CD4-positive, alpha-beta T cell treated with Interleukin-2 at 100 ng/mL for 4 hours (primary cell): ENCODE results near the gene H1-8.

Experiments used
- DNase-seq: peaks from one replicate; pipeline ENCODE4 v3.0.0-alpha.2; 2020; ENCODE audit warnings: low spot score

Gene H1-8

DNA sequence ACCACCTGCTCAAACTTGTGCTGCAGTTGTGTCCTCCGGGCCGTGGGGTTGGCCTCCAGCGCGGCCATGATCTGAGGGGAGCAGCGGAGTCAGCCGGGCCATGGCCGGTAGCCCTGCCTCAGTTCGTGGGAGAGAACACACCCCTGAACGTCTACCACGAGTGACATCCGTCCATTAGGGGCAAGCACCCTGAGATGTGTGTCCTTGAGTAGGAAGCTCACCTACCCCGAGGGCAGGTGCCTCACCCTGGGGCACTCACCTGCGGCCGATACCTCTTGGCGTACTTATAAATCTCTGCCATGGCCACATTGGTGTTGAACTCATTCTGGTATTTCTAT is 13.4 kb downstream of the H1-8 start:
- no peak for DNase-seq

DNA sequence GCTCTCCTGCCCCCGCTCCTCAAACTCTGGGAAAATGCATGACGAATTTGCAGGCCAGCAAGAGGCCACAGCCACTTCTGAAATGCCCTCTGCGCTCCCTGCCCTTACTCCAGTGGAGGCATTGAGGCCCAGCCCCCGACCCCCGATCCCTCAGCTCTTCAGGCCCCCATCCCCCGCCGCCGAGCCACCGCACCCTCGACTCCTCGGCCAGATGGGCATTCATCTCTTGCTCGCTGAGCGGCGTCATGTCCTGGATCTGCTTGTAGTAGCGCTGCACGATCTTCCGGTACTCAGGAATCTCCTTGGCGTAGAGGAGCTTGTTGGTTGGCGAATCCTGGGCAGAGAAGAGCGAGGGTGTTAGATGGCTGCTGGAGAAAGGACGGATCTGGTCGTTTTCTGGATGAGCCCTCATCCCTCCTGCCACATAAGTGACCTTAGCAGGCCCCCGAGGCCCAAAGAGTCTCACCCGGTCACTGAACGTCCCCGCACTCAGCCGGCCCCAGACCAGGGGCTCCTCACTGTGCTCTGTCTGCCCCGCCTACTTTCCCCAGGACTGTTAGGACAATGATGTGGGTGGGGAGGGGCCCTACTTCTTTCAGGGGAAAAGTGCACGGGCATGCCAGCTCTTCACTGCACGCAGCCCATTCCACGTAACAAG is 14.0 kb downstream of the H1-8 start:
- no peak for DNase-seq

GRCh38 chr3:129557548-129557894 is 14.5 kb downstream of the H1-8 start:
- no peak for DNase-seq

DNA sequence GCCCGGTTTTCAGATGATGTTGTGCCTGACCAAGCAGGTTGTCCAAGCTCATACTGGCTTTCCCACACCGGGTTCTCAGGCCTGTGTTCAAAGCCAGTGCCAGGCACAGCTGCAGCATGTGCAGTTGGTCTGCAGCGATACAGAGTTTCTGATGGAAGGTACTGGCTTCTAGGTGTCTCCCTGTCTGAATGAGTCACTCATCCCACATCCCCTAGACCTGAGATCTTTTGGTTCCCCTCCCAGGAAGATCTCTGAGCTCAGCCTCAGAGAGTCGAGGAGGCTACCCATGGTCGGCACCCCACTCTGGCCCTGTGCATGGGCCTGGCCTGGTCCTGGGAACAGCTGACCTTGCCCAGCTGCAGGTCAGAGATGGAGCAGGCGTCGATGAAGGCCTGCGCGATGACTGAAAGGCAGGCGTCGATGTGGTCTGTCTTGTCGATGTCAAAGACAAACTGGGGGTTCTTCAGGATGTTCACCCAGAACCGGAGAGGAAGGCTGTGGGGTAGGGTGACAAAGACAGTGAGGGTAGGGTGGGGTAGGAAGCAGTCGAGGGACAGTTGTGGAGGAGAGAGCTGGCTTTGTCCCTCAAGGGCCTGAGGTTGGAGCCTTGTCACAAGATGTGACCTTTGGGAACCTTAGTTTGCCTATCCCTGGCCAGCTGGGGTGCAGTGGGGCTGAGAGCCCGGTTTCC is 15.3 kb downstream of the H1-8 start:
- no peak for DNase-seq

GRCh38 chr3:129558772-129559564 is 16.0 kb downstream of the H1-8 start:
- no peak for DNase-seq

DNA sequence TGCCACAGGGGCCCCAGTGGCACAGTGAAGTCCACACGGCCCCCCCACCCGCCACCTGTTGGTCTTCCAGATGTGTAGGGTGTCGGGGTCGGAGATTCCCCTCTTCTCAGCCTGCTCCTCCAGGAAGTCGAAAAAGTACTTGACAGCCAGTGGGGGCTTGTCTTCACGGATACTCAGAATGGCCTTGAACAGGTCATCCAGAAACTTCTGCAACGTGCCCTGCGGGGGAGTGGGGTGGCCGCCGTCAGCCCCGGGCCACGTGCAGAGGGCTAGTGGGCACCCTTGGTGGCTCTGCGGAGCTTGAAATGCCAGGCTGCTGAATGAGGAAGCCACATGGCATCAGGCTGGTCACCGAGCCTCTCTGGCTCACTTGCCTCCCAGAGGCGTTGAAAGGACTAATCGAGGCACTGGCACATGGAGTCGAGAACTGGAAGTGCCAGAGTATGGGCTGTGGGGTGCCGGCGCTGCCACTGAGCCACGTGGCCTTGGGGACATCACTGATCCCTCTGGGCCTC is 16.6 kb downstream of the H1-8 start:
- DNase-seq = no peak

GRCh38 chr3:129560269-129560787 is 17.4 kb downstream of the H1-8 start:
- DNase-seq = no peak

- DNase-seq = no peak
Measured at GRCh38 chr3:129560911-129561594, 18.1 kb downstream of the H1-8 start.

DNA sequence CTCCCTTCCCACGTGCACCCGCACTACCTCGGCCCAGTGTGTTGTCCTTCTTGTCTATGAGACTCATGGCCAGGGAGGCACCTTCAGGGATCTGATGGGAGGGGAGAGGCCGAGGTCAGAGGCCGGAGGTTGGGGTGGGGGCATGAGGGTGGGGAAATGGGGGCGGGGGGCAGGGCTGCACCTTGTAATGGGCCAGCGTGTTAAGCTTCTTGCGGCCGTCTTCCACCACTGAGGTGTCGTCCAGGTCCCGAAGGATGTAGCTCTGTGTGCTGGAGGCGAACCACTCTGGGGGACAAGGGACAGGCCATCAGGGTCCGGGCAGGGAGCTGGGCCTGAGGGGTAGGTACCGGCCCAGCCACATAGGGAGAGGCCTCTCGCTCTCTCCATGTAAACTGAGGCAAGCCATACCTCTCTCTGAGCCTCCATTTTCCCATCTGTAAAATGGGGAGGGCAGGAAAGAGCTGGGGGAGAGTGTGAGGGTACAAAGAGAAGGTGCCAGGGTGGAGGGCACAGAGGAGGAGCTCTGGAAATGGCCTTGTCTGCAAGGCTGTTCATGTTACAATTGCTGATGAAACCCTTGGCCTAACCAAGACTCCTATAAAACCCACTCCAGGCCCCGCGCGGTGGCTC is 18.8 kb downstream of the H1-8 start:
- DNase-seq = no peak

GRCh38 chr3:129562803-129563202 is 19.8 kb downstream of the H1-8 start:
- DNase-seq = no peak

GRCh38 chr3:129563332-129563731 is 20.4 kb downstream of the H1-8 start:
- DNase-seq = no peak

DNA sequence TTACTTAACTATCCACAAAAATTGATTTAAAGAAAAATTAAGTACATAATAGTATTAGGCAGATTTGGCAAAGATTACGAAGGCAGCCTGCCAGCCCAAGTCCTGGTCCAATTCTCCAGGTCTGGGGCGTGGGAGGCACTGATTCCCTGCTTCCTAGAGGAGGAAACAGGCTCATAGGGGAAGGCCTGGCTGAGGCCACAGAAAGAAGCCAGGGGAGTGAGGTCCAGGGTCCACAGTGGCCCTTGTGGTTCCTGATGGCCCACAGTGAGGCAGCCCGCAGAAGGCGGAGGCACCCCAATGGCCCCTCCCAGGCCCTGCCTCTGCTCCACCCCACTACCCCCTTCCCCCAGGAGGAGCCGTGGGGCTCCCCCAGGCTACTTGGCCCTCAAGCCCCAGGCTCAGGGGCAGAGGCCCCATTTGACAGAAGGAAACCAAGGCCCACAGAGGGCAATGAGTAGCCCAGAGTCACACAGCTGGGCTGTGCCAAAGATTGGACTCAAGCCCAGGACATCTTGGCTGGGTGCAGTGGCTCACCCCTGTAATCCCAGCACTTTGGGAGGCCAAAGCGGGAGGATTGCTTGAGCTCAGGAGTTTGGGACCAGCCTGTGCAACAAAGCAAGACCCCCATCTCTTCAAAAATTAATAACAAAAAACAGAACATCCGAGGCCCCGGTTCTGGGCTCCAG is 21.0 kb downstream of the H1-8 start:
- no peak for DNase-seq

DNA sequence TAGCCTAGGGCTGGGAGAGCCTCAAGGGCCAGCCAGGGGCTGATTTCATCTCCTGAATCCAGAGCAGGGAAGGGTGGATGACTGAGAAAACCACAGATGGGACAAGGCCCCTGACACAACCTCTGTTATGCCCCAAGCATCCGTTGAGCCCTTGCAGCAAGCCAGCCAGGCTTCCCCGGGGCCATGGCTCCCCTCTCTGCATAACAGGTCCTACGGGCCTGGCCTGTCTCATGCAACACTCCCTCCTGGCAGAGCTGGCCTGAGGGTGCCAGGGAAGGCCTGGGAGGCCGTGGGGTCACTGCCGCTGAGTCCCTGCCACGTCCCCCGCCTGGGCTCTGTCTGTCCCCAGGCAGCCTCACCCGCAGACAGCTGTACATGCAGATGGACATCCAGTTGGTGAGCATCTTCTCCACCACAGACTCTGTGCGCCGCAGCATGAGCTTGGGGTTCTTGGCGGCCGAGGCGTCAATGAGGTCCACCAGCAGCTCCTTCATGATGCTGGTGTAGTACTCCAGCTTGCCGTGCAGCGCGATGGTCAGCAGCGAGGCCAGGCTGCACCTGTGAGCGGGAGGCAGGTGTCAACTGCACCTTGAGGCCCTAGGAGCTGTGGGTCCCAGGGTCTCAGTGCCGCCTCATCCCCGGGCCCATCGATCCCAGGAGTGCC is 22.1 kb downstream of the H1-8 start:
- no peak for DNase-seq

DNA sequence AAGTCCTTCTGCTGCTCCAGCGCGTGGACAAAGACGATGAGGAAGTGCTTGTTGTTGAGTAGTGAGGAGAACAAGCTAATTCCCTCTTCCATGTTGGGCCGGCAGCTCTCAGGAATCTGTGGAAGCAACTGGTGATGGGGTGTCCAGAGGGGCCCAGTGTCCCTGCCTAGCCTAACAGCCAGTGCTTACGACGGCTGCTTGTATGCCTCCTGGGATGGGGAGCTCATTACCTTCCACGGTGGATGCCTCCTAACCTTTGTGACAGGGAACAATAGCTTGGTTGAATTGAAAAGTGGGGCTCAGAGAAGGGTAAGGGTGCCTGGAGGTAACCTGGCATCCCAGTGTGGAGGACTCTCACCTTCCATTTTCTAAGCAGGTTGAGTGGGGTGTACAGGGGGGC is 22.9 kb downstream of the H1-8 start:
- DNase-seq = no peak

GRCh38 chr3:129567176-129567705 is 24.3 kb downstream of the H1-8 start:
- DNase-seq = no peak

DNA sequence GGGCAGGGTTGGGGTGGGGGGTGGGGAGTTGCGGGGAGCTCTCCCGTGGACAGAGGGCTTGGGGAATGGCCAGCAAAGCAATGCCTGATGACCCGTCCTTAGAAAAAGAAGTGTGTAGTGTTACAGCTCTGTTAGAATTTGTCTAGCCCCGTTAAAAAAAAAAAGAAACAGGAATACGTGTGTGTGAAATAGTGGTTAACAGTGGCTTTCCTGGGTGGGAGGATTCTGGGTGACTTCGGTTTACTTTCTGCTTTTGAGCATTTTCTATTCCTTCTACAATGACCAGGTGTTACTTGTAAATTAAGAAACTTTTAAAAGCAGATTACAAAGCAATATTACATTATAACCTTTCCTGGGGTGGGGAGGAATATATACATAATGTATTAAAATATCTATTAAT is 25.0 kb downstream of the H1-8 start:
- no peak for DNase-seq

DNA sequence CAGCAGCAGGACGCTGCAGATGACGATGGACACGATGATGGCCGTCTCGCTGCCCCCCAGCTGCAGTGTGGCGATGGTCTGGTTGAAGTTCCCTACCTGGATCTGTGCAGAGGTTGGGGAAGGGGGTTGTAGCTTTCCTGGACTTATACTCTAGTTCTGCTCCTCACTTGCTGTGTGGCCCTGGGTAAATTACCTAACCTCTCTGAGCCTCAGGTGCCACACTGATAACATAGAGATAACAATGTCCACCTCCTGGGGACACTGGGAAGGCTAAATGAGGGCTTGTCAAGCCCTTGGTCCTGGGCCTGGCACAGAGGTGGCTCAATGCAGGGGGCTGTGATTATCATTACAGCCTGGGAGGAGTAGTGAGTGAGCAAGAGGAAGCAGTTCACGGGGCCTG is 26.9 kb downstream of the H1-8 start:
- no peak for DNase-seq

GRCh38 chr3:129571605-129572547 is 28.9 kb downstream of the H1-8 start:
- DNase-seq = no peak

- no peak for DNase-seq
Measured at GRCh38 chr3:129572603-129573002, 29.6 kb downstream of the H1-8 start.
